Brain microvascular endothelial cell (primary cell): ENCODE results near the gene ZNF423.

ENCODE experiments used
- DNase-seq: peaks from one replicate; pipeline ENCODE4 v3.0.0-alpha.2; 2020
- H3K27ac ChIP-seq: fragments of 250-450 bp; sonication (Bioruptor Pico); 2 replicates; pipeline ENCODE4 v1.5.1; 2020; ENCODE audit warnings: mild to moderate bottlenecking, moderate library complexity
- H3K27me3 ChIP-seq: fragments of 250-450 bp; sonication (Bioruptor Pico); replicated peaks from 2 replicates; pipeline ENCODE4 v1.5.1; 2020; ENCODE audit warnings: mild to moderate bottlenecking
- H3K36me3 ChIP-seq: fragments of 250-450 bp; sonication (Bioruptor Pico); replicated peaks from 2 replicates; pipeline ENCODE4 v1.5.1; 2020; ENCODE audit warnings: mild to moderate bottlenecking
- H3K4me3 ChIP-seq: 2 replicates; pipeline ENCODE4 v1.5.1; 2011; ENCODE audit warnings: low read depth, mild to moderate bottlenecking, control low read depth, low read length, moderate library complexity
- in situ Hi-C: cut with HindIII; loops from 2 replicates; pipeline ENCODE4 v1.10.0; 2017; ENCODE audit warnings: low sequenced_read_pairs, low pct_ligation_motif_present
- TF ChIP-seq, protein P1 (sequence below): IDR thresholded peaks from 2 replicates; pipeline ENCODE4 v1.5.1; 2011; ENCODE audit warnings: low read depth, mild to moderate bottlenecking, moderate library complexity, low read length, control low read depth, inconsistent platforms; ENCODE audit errors: missing control alignments

ZNF423 gene

DNA sequence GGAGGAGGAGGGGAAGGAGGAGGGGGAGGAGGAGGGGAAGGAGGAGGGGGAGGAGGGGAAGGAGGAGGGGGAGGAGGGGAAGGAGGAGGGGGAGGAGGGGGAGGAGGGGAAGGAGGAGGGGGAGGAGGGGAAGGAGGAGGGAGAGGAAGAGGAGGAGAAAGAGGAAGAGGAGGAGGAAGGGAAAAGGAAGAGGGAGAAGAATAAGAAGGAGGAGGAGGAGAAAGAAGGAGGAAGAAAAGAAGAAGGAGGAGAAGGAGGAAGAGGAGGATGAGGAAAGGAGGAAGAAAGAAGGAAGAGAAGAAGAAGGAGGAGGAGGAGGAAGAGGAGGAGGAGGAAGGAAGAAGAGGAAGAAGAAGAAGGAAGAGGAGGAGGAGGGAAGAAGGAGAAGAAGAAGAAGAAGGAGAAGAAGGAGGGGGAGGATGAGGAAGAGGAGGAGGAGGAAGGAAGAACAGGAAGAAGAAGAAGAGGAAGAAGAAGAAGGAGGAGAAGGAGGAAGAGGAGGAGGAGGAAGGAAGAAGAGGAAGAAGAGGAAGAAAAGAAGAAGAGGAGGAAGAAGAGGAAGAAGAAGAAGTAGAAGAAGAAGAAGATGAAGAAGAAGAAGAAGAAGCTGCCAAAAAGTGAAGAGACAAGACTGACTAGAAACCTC, 378.5 kb downstream of the ZNF423 start:
- in situ Hi-C loops = no loop called here
- TF ChIP-seq, protein P1, sequence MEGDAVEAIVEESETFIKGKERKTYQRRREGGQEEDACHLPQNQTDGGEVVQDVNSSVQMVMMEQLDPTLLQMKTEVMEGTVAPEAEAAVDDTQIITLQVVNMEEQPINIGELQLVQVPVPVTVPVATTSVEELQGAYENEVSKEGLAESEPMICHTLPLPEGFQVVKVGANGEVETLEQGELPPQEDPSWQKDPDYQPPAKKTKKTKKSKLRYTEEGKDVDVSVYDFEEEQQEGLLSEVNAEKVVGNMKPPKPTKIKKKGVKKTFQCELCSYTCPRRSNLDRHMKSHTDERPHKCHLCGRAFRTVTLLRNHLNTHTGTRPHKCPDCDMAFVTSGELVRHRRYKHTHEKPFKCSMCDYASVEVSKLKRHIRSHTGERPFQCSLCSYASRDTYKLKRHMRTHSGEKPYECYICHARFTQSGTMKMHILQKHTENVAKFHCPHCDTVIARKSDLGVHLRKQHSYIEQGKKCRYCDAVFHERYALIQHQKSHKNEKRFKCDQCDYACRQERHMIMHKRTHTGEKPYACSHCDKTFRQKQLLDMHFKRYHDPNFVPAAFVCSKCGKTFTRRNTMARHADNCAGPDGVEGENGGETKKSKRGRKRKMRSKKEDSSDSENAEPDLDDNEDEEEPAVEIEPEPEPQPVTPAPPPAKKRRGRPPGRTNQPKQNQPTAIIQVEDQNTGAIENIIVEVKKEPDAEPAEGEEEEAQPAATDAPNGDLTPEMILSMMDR = no peak
- Histone ChIP-seq H3K27ac (no peak overlapping the region), H3K36me3 (no peaks in the 10 kb centered on the region), H3K27me3 (no peaks in the 10 kb centered on the region), H3K4me3 (no peak overlapping the region)
- DNase-seq = no peak

DNA sequence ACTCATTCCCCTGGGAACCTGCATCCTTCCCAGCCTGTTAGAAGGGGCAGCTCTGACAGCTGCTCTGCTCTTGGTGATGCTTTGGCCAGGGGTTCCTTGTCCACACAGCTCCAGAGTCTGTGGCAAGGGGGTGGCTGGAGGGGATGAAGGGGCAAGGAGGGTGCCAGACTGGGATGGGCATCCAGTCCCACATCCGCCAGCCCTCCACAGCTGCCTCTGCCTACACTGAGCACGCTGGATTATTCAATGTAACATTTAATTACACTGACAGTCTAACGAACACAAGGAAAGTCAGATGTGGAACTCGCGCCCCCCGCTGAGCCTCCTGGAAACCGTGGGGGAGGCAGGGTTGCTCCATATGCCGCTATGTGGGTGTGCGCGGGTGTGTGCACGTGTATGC, 381.2 kb downstream of the ZNF423 start:
- H3K27me3 ChIP-seq = no peaks in the 10 kb centered on the region
- no peaks in the 10 kb centered on the region for H3K36me3 ChIP-seq
- H3K27ac ChIP-seq = no peak overlapping the region
- H3K4me3 ChIP-seq = no peak overlapping the region
- TF ChIP-seq, protein P1 = no peak
- in situ Hi-C loops = no loop called here
- no peak for DNase-seq

DNA sequence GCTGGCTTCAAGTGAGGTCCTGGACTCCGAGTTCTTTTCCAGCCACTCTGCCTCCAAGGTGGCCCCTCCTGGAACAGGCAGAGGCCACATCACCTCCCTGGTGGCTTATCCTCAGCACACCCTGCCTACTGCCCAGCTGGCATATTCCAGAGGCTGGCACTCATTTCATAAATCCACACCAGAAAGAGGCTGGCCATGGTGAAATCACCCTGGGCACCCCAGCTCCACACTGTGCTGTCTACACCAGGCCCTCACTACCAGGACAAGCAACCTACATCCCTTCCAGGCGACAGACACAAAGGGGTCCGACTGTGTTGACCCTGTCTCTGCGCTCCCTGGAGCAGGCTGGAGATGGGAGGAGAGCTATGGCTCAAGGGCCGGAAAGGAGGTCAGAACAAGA, 382.1 kb downstream of the ZNF423 start:
- Histone ChIP-seq H3K36me3 (no peaks in the 10 kb centered on the region), H3K4me3 (no peak overlapping the region), H3K27ac (no peak overlapping the region), H3K27me3 (no peaks in the 10 kb centered on the region)
- no peak for DNase-seq
- TF ChIP-seq, protein P1 = no peak
- in situ Hi-C loops = no loop called here

DNA sequence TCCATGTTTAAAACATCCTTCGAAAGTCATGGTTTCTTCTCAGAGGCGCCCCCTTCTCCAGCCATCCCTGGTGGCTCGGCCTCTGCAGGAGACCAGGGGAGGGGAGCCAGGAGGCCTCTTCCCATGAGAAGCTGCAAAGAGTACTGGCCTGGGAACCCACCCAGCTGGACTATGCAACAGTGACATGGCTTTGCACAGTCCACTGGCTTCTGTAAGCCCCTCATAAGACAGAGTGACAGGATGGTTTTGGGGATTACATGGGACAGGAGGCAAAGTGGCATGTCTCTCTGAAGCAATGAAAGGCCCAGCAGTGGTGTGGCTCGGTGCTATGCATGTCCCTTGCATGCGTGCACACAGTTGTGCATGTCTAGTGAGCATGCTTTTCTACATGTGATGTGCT, 382.8 kb downstream of the ZNF423 start:
- in situ Hi-C loops = no loop called here
- TF ChIP-seq, protein P1 = no peak
- Histone ChIP-seq H3K4me3 (no peak overlapping the region), H3K27ac (no peak overlapping the region), H3K36me3 (no peaks in the 10 kb centered on the region), H3K27me3 (no peaks in the 10 kb centered on the region)
- no peak for DNase-seq

DNA sequence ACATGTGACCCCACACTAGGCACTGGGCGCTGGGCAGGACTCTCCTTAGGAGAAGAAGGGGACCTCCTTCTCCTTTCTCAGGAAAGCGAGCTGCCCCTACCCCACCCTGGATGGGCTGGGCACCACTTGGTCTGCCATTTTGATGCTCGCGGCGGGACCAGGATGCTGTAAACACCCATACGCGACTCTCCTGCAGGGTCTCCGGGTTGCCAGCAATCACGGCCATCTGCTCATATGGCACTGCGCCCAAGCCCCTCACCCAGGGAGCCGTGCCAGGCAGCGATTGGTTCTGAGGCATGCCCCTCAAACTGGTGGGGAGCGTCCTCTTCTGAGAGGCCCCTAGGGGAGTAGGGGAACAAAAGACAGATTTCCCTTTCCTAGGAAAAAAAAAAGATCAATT, 383.3 kb downstream of the ZNF423 start:
- in situ Hi-C loops = no loop called here

More for the DNA sequence above, 383.3 kb downstream of the ZNF423 start:
- Histone ChIP-seq H3K4me3 (no peak overlapping the region), H3K27ac (no peak overlapping the region), H3K27me3 (no peaks in the 10 kb centered on the region), H3K36me3 (no peaks in the 10 kb centered on the region)
- TF ChIP-seq, protein P1 = no peak
- no peak for DNase-seq
